Spinal cord (tissue), 4 donors: ENCODE results near the gene NKX3-2. TPM values are rescaled to one million over a fixed set of nuclear protein-coding genes. Genes with fewer than 3 reads are reported as not detected.

ENCODE experiments used
- polyA plus RNA-seq, 2 donors: library from polyadenylated mRNA; unstranded; fragments of 120-200 nt; gene quantifications; one replicate each; pipeline ENCODE4 v1.2.1, GENCODE V29; 2013; ENCODE audit not compliant: insufficient read length in 2 of 2
- total RNA-seq, 2 donors: library from RNA; depleted of rRNA in 1 of 2; stranded (reverse); fragments of 120-200 nt in 1 of 2; fragments of >200 nt in 1 of 2; gene quantifications; one replicate each; pipeline versions ENCODE4 v1.2.3 to v1.2.4, GENCODE V29; 2013 to 2014

NKX3-2 gene
- total and polyA plus RNA-seq, 4 donors: 0.20 to 0.60 (median 0.39) TPM

Other genes with a start within 250 kb of the NKX3-2 start
- gene RAB28, start 60.2 kb downstream of the NKX3-2 start, total RNA-seq: 10 to 100 TPM; 23.7 to 34.7 TPM
- 10 to 100 TPM; 31.7 to 34.3 TPM for gene RAB28, start 60.2 kb downstream of the NKX3-2 start, polyA plus RNA-seq
- gene BOD1L1, start 83.2 kb upstream of the NKX3-2 start, total RNA-seq: 10 to 100 TPM; 50.4 to 66.9 TPM
- 10 to 100 TPM; 52.1 to 53.2 TPM for gene BOD1L1, start 83.2 kb upstream of the NKX3-2 start, polyA plus RNA-seq